GM12873 (cell line): ENCODE measurements around the gene INTS1.

Source experiments
- CTCF ChIP-seq: IDR thresholded peaks from 2 replicates; pipeline ENCODE4 v1.5.1; 2012; ENCODE audit warnings: low read depth, mild to moderate bottlenecking, moderate library complexity, low read length, control low read depth; ENCODE audit not compliant: insufficient read depth; ENCODE audit errors: missing control alignments

Gene INTS1

GRCh38 chr7:1505731-1506550 is 1.8 kb upstream of the INTS1 start:
- no peak for TF ChIP-seq CTCF

- no peak for TF ChIP-seq CTCF
Observed at GRCh38 chr7:1503390-1503789, 799 bp downstream of the INTS1 start.

GRCh38 chr7:1502845-1503244 is 1.3 kb downstream of the INTS1 start:
- TF ChIP-seq CTCF: no peak

- TF ChIP-seq CTCF: no peak
Observed at GRCh38 chr7:1501487-1502270, 2.5 kb downstream of the INTS1 start.

- no peak for TF ChIP-seq CTCF
Observed at GRCh38 chr7:1500064-1500807, 4.0 kb downstream of the INTS1 start.

GRCh38 chr7:1499367-1500029 is 4.7 kb downstream of the INTS1 start:
- TF ChIP-seq CTCF: no peak
